Measurements from ENCODE around the gene ITGB8. TPM values are rescaled to one million over a fixed set of nuclear protein-coding genes. Genes with fewer than 3 reads are reported as not detected.

The ITGB8 gene
- total and polyA plus RNA-seq, 12 donors: 1.1 to 16.4 (median 6.3) TPM

DNA sequence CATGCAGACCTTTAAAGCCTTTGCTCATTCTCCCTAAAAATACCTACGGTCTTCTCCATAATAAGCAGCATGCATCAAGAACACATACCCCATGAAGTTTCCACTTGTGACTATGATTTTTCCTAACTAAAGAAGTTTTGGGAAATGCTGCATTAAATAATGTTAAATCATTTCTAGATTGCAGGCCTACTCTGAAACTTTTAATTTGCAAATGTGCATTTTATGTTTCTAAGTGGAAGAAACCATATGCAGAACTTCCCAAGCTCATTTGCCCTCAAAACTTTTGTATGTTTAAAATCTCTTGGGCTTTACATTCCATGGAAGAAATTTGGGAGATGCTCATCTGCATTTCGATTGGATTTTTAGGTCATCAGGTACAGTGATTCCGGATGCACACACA is 63.6 kb downstream of the ITGB8 start:
- WGBS, 4 donors: 88 to 94% (median 91%) methylated on average over 3 of the region's 3 CpGs
- H3K9me3 ChIP-seq (replicated peaks in 1 of 3): no peaks in the 10 kb centered on the region
- no peak overlapping the region for H3K4me3 ChIP-seq
- DNase-seq: no peak
- H3K27ac ChIP-seq: no peak overlapping the region
- intact Hi-C loops (cut with DNase I): no loop called here
- no peaks in the 10 kb centered on the region for H3K4me1 ChIP-seq (replicated peaks in 1 of 2)
- no peaks in the 10 kb centered on the region for H3K27me3 ChIP-seq
- no peaks in the 10 kb centered on the region for H3K36me3 ChIP-seq (replicated peaks in 1 of 2)
- TF ChIP-seq POLR2A (IDR thresholded peaks at IDR 0.05): no peak
- TF ChIP-seq, protein P1, sequence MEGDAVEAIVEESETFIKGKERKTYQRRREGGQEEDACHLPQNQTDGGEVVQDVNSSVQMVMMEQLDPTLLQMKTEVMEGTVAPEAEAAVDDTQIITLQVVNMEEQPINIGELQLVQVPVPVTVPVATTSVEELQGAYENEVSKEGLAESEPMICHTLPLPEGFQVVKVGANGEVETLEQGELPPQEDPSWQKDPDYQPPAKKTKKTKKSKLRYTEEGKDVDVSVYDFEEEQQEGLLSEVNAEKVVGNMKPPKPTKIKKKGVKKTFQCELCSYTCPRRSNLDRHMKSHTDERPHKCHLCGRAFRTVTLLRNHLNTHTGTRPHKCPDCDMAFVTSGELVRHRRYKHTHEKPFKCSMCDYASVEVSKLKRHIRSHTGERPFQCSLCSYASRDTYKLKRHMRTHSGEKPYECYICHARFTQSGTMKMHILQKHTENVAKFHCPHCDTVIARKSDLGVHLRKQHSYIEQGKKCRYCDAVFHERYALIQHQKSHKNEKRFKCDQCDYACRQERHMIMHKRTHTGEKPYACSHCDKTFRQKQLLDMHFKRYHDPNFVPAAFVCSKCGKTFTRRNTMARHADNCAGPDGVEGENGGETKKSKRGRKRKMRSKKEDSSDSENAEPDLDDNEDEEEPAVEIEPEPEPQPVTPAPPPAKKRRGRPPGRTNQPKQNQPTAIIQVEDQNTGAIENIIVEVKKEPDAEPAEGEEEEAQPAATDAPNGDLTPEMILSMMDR (IDR thresholded peaks at IDR 0.05): no peak

DNA sequence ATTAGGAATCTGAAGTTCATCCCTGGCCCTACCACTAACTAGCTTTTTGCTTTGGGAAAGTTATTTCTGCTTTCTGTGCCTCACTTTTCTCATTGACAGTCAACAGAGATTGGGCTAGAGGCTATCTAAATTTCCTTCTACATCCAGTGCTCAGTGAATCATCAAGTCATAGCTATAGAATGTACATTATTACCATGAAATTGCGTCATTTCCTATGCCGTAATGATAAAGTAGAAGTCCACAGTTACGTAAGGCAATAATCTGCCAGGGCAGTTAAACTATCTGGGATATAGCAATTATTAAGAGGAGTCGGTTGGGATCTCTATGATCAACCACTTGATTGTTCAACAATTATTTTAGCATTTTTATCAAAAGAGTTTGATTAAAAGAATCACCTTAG is 64.4 kb downstream of the ITGB8 start:
- H3K4me1 ChIP-seq (replicated peaks in 1 of 2): no peaks in the 10 kb centered on the region
- TF ChIP-seq POLR2A (IDR thresholded peaks at IDR 0.05): no peak
- TF ChIP-seq, protein P1 (IDR thresholded peaks at IDR 0.05): no peak
- no peaks in the 10 kb centered on the region for H3K27me3 ChIP-seq
- H3K4me3 ChIP-seq: no peak overlapping the region
- no peak overlapping the region for H3K27ac ChIP-seq
- H3K9me3 ChIP-seq (replicated peaks in 1 of 3): no peaks in the 10 kb centered on the region
- 83 to 90% (median 86%) methylated on average over 4 of the region's 4 CpGs for WGBS, 4 donors
- no peaks in the 10 kb centered on the region for H3K36me3 ChIP-seq (replicated peaks in 1 of 2)
- intact Hi-C loops (cut with DNase I): no loop called here
- no peak for DNase-seq

DNA sequence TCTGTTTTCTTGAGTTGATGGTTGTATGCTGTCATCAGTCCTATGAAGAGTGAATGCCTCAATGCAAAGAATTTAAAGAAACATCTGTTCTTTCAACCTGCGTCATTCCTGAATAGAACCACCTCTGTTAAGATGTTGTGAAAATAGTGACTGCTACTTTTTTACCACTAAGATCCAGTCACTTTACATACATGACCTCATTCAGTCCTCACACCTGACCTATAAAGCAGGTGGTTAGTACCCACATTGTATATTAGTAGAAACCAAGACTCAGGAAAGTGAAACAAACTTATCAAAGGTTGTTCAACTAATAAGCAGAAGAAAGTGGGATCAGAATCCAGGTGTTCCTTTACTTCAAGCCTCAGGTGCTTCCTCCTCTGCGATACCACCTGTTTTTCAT is 64.8 kb downstream of the ITGB8 start:
- WGBS, 4 donors: 93 to 100% (median 97%) methylated on average over 2 of the region's 2 CpGs
- intact Hi-C loops (cut with DNase I): no loop called here
- no peak overlapping the region for H3K27ac ChIP-seq
- no peak overlapping the region for H3K4me3 ChIP-seq
- no peaks in the 10 kb centered on the region for H3K9me3 ChIP-seq (replicated peaks in 1 of 3)
- no peaks in the 10 kb centered on the region for H3K4me1 ChIP-seq (replicated peaks in 1 of 2)
- DNase-seq: no peak
- H3K27me3 ChIP-seq: no peaks in the 10 kb centered on the region
- TF ChIP-seq, protein P1 (IDR thresholded peaks at IDR 0.05): no peak
- no peak for TF ChIP-seq POLR2A (IDR thresholded peaks at IDR 0.05)
- H3K36me3 ChIP-seq (replicated peaks in 1 of 2): no peaks in the 10 kb centered on the region

DNA sequence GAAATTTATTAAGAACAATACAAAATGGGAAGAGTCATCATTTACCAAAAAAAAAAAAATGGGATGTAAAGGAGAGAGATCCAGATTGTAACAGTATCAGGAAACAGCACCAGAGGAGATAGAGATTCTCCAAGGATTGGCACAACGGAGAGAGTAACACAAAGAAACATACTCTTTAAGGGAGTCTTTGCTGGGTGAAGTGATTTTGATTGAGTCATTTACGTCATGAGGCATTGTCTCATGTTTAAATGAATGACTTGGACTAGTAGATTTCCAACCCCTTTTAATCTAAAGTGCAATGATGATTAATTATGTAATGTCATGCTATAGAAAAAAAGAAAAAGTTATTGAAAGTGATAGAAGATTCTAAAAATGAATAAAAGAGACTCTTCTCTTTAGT is 68.8 kb downstream of the ITGB8 start:
- Histone ChIP-seq H3K27ac (no peak overlapping the region), H3K27me3 (no peaks in the 10 kb centered on the region), H3K36me3 (replicated peaks in 1 of 2) (no peaks in the 10 kb centered on the region), H3K4me3 (no peak overlapping the region), H3K4me1 (replicated peaks in 1 of 2) (peaks cover 0 to 13% of the 10 kb centered on the region in 2 donors), H3K9me3 (replicated peaks in 1 of 3) (no peaks in the 10 kb centered on the region)
- DNase-seq: no peak
- intact Hi-C loops (cut with DNase I): no loop called here
- WGBS, 4 donors: 85 to 96% (median 92%) methylated on average over 2 of the region's 2 CpGs
- TF ChIP-seq, protein P1 (IDR thresholded peaks at IDR 0.05): no peak
- no peak for TF ChIP-seq POLR2A (IDR thresholded peaks at IDR 0.05)
